H9 (cell line): Measurements from ENCODE around the gene SYNPO2. TPM values are rescaled to one million over a fixed set of nuclear protein-coding genes. Genes with fewer than 3 reads are reported as not detected.

ENCODE experiments used
- DNase-seq: peaks from one replicate; pipeline ENCODE4 v3.0.0-alpha.2; 2017
- H2AFZ ChIP-seq: one replicate; pipeline ENCODE4 v1.6.1; 2013; ENCODE audit warnings: mild to moderate bottlenecking, low read length, control low read depth, moderate library complexity
- H2AK5ac ChIP-seq: 2 replicates; pipeline ENCODE4 v1.6.1; 2013; ENCODE audit warnings: low read length, control low read depth, mixed read lengths; ENCODE audit not compliant: insufficient read length
- H2BK120ac ChIP-seq: one replicate; pipeline ENCODE4 v1.6.1; 2013; ENCODE audit warnings: low read depth, mild to moderate bottlenecking, low read length, control low read depth, inconsistent platforms; ENCODE audit not compliant: poor library complexity, severe bottlenecking
- H2BK12ac ChIP-seq: 2 replicates; pipeline ENCODE4 v1.6.1; 2013; ENCODE audit warnings: low read length, control low read depth, mixed read lengths, low read depth; ENCODE audit not compliant: insufficient read length
- H2BK15ac ChIP-seq: 2 replicates; pipeline ENCODE4 v1.6.1; 2013; ENCODE audit warnings: low read depth, low read length, control low read depth
- H2BK20ac ChIP-seq: one replicate; pipeline ENCODE4 v1.6.1; 2013; ENCODE audit warnings: low read depth, mild to moderate bottlenecking, low read length, control low read depth, inconsistent platforms; ENCODE audit not compliant: poor library complexity, severe bottlenecking
- H2BK5ac ChIP-seq: 2 replicates; pipeline ENCODE4 v1.6.1; 2013; ENCODE audit warnings: low read length, control low read depth, mixed read lengths; ENCODE audit not compliant: insufficient read length
- H3K14ac ChIP-seq: 2 replicates; pipeline ENCODE4 v1.6.1; 2013; ENCODE audit warnings: low read length, control low read depth; ENCODE audit not compliant: insufficient read depth
- H3K18ac ChIP-seq: 2 replicates; pipeline ENCODE4 v1.6.1; 2013; ENCODE audit warnings: low read depth, mild to moderate bottlenecking, mixed read lengths, low read length, control low read depth; ENCODE audit not compliant: insufficient read length
- H3K23ac ChIP-seq: 2 replicates; pipeline ENCODE4 v1.6.1; 2013; ENCODE audit warnings: low read length, control low read depth, mixed read lengths, low read depth; ENCODE audit not compliant: insufficient read length
- H3K23me2 ChIP-seq: 2 replicates; pipeline ENCODE4 v1.6.1; 2013; ENCODE audit warnings: low read depth, mild to moderate bottlenecking, mixed read lengths, low read length, control low read depth; ENCODE audit not compliant: insufficient read length, poor library complexity, severe bottlenecking
- H3K27ac ChIP-seq: 2 replicates; pipeline ENCODE4 v1.5.1; 2013; ENCODE audit warnings: low read length, control low read depth, mixed read lengths, low read depth; ENCODE audit not compliant: insufficient read length
- H3K27me3 ChIP-seq: 2 replicates; pipeline ENCODE4 v1.6.1; 2013; ENCODE audit warnings: low read length, control low read depth, inconsistent platforms; ENCODE audit not compliant: insufficient read depth
- H3K4ac ChIP-seq: 2 replicates; pipeline ENCODE4 v1.6.1; 2013; ENCODE audit warnings: low read depth, mild to moderate bottlenecking, control low read depth, inconsistent platforms, low read length, moderate library complexity
- H3K4me1 ChIP-seq: 2 replicates; pipeline ENCODE4 v1.6.1; 2013; ENCODE audit warnings: low read length, control low read depth, inconsistent platforms; ENCODE audit not compliant: insufficient read depth
- H3K4me2 ChIP-seq: 2 replicates; pipeline ENCODE4 v1.6.1; 2013; ENCODE audit warnings: low read length, control low read depth, mixed read lengths; ENCODE audit not compliant: insufficient read length, insufficient read depth
- H3K56ac ChIP-seq: 2 replicates; pipeline ENCODE4 v1.6.1; 2013; ENCODE audit warnings: low read depth, mild to moderate bottlenecking, mixed read lengths, low read length, control low read depth; ENCODE audit not compliant: insufficient read length
- H3K79me1 ChIP-seq: 2 replicates; pipeline ENCODE4 v1.6.1; 2013; ENCODE audit warnings: low read depth, mild to moderate bottlenecking, moderate library complexity, low read length, control low read depth, inconsistent platforms; ENCODE audit not compliant: insufficient read depth, poor library complexity, severe bottlenecking
- H3K79me2 ChIP-seq: 2 replicates; pipeline ENCODE4 v1.6.1; 2013; ENCODE audit warnings: low read length, control low read depth, inconsistent platforms; ENCODE audit not compliant: insufficient read depth
- H3K9ac ChIP-seq: 2 replicates; pipeline ENCODE4 v1.6.1; 2013; ENCODE audit warnings: low read length, control low read depth, mixed read lengths; ENCODE audit not compliant: insufficient read length; ENCODE audit errors: extremely low read depth
- H3K9me3 ChIP-seq: one replicate; pipeline ENCODE4 v1.6.1; 2013; ENCODE audit warnings: low read depth, low read length, inconsistent platforms; ENCODE audit not compliant: control insufficient read depth
- H3T11ph ChIP-seq: one replicate; pipeline ENCODE4 v1.6.1; 2013; ENCODE audit warnings: mild to moderate bottlenecking, low read length, control low read depth, inconsistent platforms
- H4K20me1 ChIP-seq: one replicate; pipeline ENCODE4 v1.6.1; 2013; ENCODE audit not compliant: control insufficient read depth, insufficient read length, insufficient read depth
- H4K5ac ChIP-seq: 2 replicates; pipeline ENCODE4 v1.6.1; 2013; ENCODE audit warnings: low read depth, mild to moderate bottlenecking, mixed read lengths, low read length, control low read depth; ENCODE audit not compliant: insufficient read length
- H4K8ac ChIP-seq: replicated peaks from 2 replicates; pipeline ENCODE4 v1.6.1; 2013; ENCODE audit warnings: low read length, control low read depth, mixed read lengths, low read depth; ENCODE audit not compliant: insufficient read length
- H4K91ac ChIP-seq: 2 replicates; pipeline ENCODE4 v1.6.1; 2013; ENCODE audit warnings: low read depth, mild to moderate bottlenecking, moderate library complexity, mixed read lengths, low read length, control low read depth; ENCODE audit not compliant: insufficient read length
- H3K27ac Mint-ChIP-seq, 3 experiments: 2 replicates in 2 of 3; 3 replicates in 1 of 3; pipeline ENCODE4 v1.8.0; 2020 to 2021; ENCODE audit warnings: mixed read lengths in 3 of 3, mild to moderate bottlenecking in 1 of 3, moderate library complexity in 1 of 3
- H3K27me3 Mint-ChIP-seq: 2 replicates; pipeline ENCODE4 v1.8.0; 2021; ENCODE audit warnings: low read depth, mild to moderate bottlenecking, moderate library complexity, mixed read lengths
- H3K36me3 Mint-ChIP-seq, 3 experiments: 2 replicates in 2 of 3; 3 replicates in 1 of 3; pipeline ENCODE4 v1.8.0; 2020 to 2021; ENCODE audit warnings: low read depth in 3 of 3, mixed read lengths in 3 of 3; ENCODE audit not compliant: insufficient read depth in 1 of 3
- H3K4me1 Mint-ChIP-seq, 2 experiments: 2 replicates each; pipeline ENCODE4 v1.8.0; 2020; ENCODE audit warnings: mixed read lengths in 2 of 2
- H3K4me3 Mint-ChIP-seq, 2 experiments: 2 replicates in 1 of 2; 3 replicates in 1 of 2; pipeline ENCODE4 v1.8.0; 2020 to 2021; ENCODE audit warnings: mild to moderate bottlenecking in 2 of 2, mixed read lengths in 2 of 2, moderate library complexity in 1 of 2
- H3K9me3 Mint-ChIP-seq, 2 experiments: 2 replicates in 1 of 2; 3 replicates in 1 of 2; pipeline ENCODE4 v1.8.0; 2020; ENCODE audit warnings: mild to moderate bottlenecking in 2 of 2, mixed read lengths in 2 of 2, moderate library complexity in 1 of 2
- WGBS: extraction: QIAGEN DNeasy Blood & Tissue Kit; methylation state at CpG from one replicate; pipeline ENCODE4 v1.1.7; 2013; ENCODE audit warnings: missing lambda C conversion rate, low lambda C conversion rate, mixed read lengths; ENCODE audit not compliant: insufficient read length; ENCODE audit errors: extremely low coverage; 5-methylcytosine and 5-hydroxymethylcytosine counted together
- total RNA-seq: library from RNA; stranded (reverse); gene quantifications from 2 replicates; pipeline ENCODE4 v1.2.1, GENCODE V29; 2021
- TF ChIP-seq, protein P1 (sequence below): fragments of 200-600 bp; sonication (generic); conservative IDR thresholded peaks from 3 replicates; pipeline ENCODE4 v1.8.0; 2021; ENCODE audit warnings: antibody characterized with exemption, mild to moderate bottlenecking

Gene SYNPO2
- total RNA-seq, 1 experiment from 2014 or later = 1.1 TPM

GRCh38 chr4:118866442-118866841 lies 22.2 kb upstream of the SYNPO2 start:
- H2AK5ac ChIP-seq = no peak overlapping the region
- TF ChIP-seq, protein P1, sequence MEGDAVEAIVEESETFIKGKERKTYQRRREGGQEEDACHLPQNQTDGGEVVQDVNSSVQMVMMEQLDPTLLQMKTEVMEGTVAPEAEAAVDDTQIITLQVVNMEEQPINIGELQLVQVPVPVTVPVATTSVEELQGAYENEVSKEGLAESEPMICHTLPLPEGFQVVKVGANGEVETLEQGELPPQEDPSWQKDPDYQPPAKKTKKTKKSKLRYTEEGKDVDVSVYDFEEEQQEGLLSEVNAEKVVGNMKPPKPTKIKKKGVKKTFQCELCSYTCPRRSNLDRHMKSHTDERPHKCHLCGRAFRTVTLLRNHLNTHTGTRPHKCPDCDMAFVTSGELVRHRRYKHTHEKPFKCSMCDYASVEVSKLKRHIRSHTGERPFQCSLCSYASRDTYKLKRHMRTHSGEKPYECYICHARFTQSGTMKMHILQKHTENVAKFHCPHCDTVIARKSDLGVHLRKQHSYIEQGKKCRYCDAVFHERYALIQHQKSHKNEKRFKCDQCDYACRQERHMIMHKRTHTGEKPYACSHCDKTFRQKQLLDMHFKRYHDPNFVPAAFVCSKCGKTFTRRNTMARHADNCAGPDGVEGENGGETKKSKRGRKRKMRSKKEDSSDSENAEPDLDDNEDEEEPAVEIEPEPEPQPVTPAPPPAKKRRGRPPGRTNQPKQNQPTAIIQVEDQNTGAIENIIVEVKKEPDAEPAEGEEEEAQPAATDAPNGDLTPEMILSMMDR = no peak
- Mint-ChIP-seq H3K4me1 (peaks cover 15 to 24% of the 10 kb centered on the region in 2 experiments), H3K4me3 (no peak overlapping the region), H3K27me3 (no peaks in the 10 kb centered on the region), H3K27ac (peak overlapping the region in 1 of 3 experiments; percentile 40; a peak in 3 of 7 replicates), H3K9me3 (peaks cover 0 to 2% of the 10 kb centered on the region in 2 experiments; a peak in 1 of 5 replicates), H3K36me3 (peaks cover 0 to 2% (median 0%) of the 10 kb centered on the region in 3 experiments; a peak in 2 of 7 replicates)
- no peak overlapping the region for H2AFZ ChIP-seq
- H3K23ac ChIP-seq = no peak overlapping the region
- H3K4me1 ChIP-seq = peaks cover 4% of the 10 kb centered on the region; the same call in 1 of the 2 replicates
- DNase-seq = no peak
- H3K4ac ChIP-seq = no peak overlapping the region
- H4K8ac ChIP-seq = no peak overlapping the region
- H4K5ac ChIP-seq = no peak overlapping the region
- no peak overlapping the region for H4K91ac ChIP-seq
- H3K27me3 ChIP-seq = no peaks in the 10 kb centered on the region
- no peak overlapping the region for H3K9ac ChIP-seq
- no peaks in the 10 kb centered on the region for H3K79me2 ChIP-seq
- H2BK20ac ChIP-seq = no peak overlapping the region
- H3K23me2 ChIP-seq = no peaks in the 10 kb centered on the region
- no CpG with 5 or more reads among the region's 1 CpG for WGBS
- H2BK5ac ChIP-seq = no peak overlapping the region
- H4K20me1 ChIP-seq = no peaks in the 10 kb centered on the region
- H3K56ac ChIP-seq = no peak overlapping the region
- H3K18ac ChIP-seq = no peak overlapping the region
- H3T11ph ChIP-seq = no peak overlapping the region
- no peak overlapping the region for H2BK120ac ChIP-seq
- no peak overlapping the region for H3K14ac ChIP-seq
- no peak overlapping the region for H3K27ac ChIP-seq
- H3K79me1 ChIP-seq = no peaks in the 10 kb centered on the region
- H3K4me2 ChIP-seq = no peak overlapping the region
- no peak overlapping the region for H2BK12ac ChIP-seq
- H3K9me3 ChIP-seq = no peaks in the 10 kb centered on the region
- H2BK15ac ChIP-seq = no peak overlapping the region
